AG10803 (cell line): Measurements from ENCODE around the gene RNF213.

ENCODE experiments used
- DNase-seq: peaks from one replicate; pipeline ENCODE4 v3.0.0; 2010; ENCODE audit warnings: low read depth
- H3K4me3 ChIP-seq: 2 replicates; pipeline ENCODE4 v1.5.1; 2011; ENCODE audit warnings: mild to moderate bottlenecking, low read length, control low read depth
- TF ChIP-seq, protein P1 (sequence below): conservative IDR thresholded peaks from 2 replicates; pipeline ENCODE4 v1.5.1; 2011; ENCODE audit warnings: mild to moderate bottlenecking, low read length, control low read depth, inconsistent platforms

RNF213 gene

DNA sequence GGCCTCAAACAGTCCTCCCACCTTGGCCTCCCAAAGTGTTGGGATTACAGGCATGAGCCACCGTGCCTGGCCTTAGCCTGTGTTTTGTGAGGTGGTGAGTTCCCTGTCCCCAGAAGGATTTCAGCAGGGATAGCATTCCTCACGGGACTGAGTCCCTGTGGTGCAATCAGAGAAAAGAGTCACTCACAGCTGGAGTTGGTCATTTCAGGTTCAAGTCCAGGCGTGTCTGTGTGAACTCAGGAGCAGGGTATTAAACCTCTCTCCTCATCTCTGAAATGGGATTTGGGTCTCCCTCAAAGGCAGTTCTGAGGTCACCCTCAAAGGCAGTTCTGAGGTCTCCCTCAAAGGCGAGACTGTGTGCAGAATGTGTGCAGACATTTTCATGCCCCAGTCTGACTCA is 187.1 kb downstream of the RNF213 start:
- no peak for DNase-seq
- H3K4me3 ChIP-seq, result no peak overlapping the region
- TF ChIP-seq, protein P1, sequence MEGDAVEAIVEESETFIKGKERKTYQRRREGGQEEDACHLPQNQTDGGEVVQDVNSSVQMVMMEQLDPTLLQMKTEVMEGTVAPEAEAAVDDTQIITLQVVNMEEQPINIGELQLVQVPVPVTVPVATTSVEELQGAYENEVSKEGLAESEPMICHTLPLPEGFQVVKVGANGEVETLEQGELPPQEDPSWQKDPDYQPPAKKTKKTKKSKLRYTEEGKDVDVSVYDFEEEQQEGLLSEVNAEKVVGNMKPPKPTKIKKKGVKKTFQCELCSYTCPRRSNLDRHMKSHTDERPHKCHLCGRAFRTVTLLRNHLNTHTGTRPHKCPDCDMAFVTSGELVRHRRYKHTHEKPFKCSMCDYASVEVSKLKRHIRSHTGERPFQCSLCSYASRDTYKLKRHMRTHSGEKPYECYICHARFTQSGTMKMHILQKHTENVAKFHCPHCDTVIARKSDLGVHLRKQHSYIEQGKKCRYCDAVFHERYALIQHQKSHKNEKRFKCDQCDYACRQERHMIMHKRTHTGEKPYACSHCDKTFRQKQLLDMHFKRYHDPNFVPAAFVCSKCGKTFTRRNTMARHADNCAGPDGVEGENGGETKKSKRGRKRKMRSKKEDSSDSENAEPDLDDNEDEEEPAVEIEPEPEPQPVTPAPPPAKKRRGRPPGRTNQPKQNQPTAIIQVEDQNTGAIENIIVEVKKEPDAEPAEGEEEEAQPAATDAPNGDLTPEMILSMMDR, result no peak
